T-cell (primary cell): ENCODE results near the gene AKR1B15. TPM values are rescaled to one million over a fixed set of nuclear protein-coding genes. Genes with fewer than 3 reads are reported as not detected.

Source experiments
- ATAC-seq, 4 experiments: fragments of 200-7000 bp in 3 of 4; fragments of 150-1000 bp in 1 of 4; cut with Tn5 transposase; replicated peaks in 1 of 4; 1 replicate in 3 of 4; 2 replicates in 1 of 4; pipeline ENCODE4 v1.10.0; 2021; ENCODE audit warnings: moderate library complexity in 3 of 4, mild to moderate bottlenecking in 2 of 4, moderate number of reproducible peaks in 1 of 4
- CTCF ChIA-PET, 2 donors: fragments of 300-600 bp; sonication (Branson Sonifier 250); formaldehyde crosslinking; loops; one replicate each; lab custom pipeline; 2022; ENCODE audit warnings: antibody characterized with exemption in 2 of 2; lab: Charles Lee
- POLR2A ChIA-PET, 2 donors: fragments of 300-600 bp; sonication (Branson Sonifier 250); formaldehyde crosslinking; loops; one replicate each; lab custom pipeline; 2022; ENCODE audit warnings: antibody characterized with exemption in 2 of 2; lab: Charles Lee
- DNase-seq, 35 experiments: peaks; one replicate each; pipeline versions ENCODE4 v3.0.0 to v3.0.0-alpha.2; 2013 to 2023
- H3K27ac ChIP-seq: one replicate; pipeline ENCODE4 v1.5.1; 2013; ENCODE audit warnings: low read length
- H3K27me3 ChIP-seq, 2 experiments: replicated peaks in 1 of 2; 1 replicate in 1 of 2; 2 replicates in 1 of 2; pipeline versions ENCODE4 v1.6.1 to v1.7.0; 2013; ENCODE audit warnings: low read length in 1 of 2, mixed read lengths in 1 of 2; ENCODE audit not compliant: control insufficient read depth in 2 of 2, insufficient read depth in 2 of 2; ENCODE audit errors: extremely low read depth in 1 of 2
- H3K36me3 ChIP-seq, 2 donors: 1 replicate in 1 of 2; 2 replicates in 1 of 2; pipeline versions ENCODE4 v1.6.1 to v1.7.0; 2013; ENCODE audit warnings: low read length in 1 of 2; ENCODE audit not compliant: control insufficient read depth in 2 of 2, insufficient read depth in 1 of 2; ENCODE audit errors: extremely low read depth in 1 of 2
- H3K4me1 ChIP-seq, 2 experiments: 1 replicate in 1 of 2; 2 replicates in 1 of 2; pipeline versions ENCODE4 v1.6.1 to v1.7.0; 2013; ENCODE audit warnings: low read length in 2 of 2, mixed read lengths in 1 of 2; ENCODE audit not compliant: insufficient read depth in 2 of 2, control insufficient read depth in 1 of 2; ENCODE audit errors: extremely low read depth in 1 of 2
- H3K4me3 ChIP-seq, 2 donors: 1 replicate in 1 of 2; 2 replicates in 1 of 2; pipeline versions ENCODE4 v1.5.1 to v1.7.0; 2013; ENCODE audit warnings: mild to moderate bottlenecking in 2 of 2, low read length in 1 of 2, moderate library complexity in 1 of 2; ENCODE audit not compliant: control insufficient read depth in 1 of 2; ENCODE audit errors: extremely low read depth in 1 of 2
- H3K9me3 ChIP-seq: 2 replicates; pipeline ENCODE4 v1.7.0; 2013
- H3K27ac Mint-ChIP-seq, 2 donors: one replicate each; pipeline ENCODE4 v1.8.0; 2020 to 2021; ENCODE audit warnings: mild to moderate bottlenecking in 2 of 2, mixed read lengths in 2 of 2
- H3K27me3 Mint-ChIP-seq, 2 donors: one replicate each; pipeline ENCODE4 v1.8.0; 2021 to 2022; ENCODE audit warnings: mixed read lengths in 2 of 2
- H3K36me3 Mint-ChIP-seq: one replicate; pipeline ENCODE4 v1.8.0; 2021; ENCODE audit warnings: mixed read lengths
- H3K4me1 Mint-ChIP-seq, 3 donors: one replicate each; pipeline ENCODE4 v1.8.0; 2020 to 2022; ENCODE audit warnings: mixed read lengths in 3 of 3, mild to moderate bottlenecking in 1 of 3
- H3K4me3 Mint-ChIP-seq, 3 donors: one replicate each; pipeline ENCODE4 v1.8.0; 2020 to 2022; ENCODE audit warnings: mild to moderate bottlenecking in 3 of 3, mixed read lengths in 3 of 3, moderate library complexity in 3 of 3
- H3K9me3 Mint-ChIP-seq, 3 donors: one replicate each; pipeline ENCODE4 v1.8.0; 2020 to 2022; ENCODE audit warnings: mixed read lengths in 3 of 3
- WGBS: methylation state at CpG from one replicate; pipeline ENCODE4 v1.1.5; 2013; ENCODE audit warnings: missing lambda C conversion rate; ENCODE audit not compliant: insufficient coverage; 5-methylcytosine and 5-hydroxymethylcytosine counted together
- total RNA-seq, 35 experiments: library from RNA in 6 of 35; stranded (reverse) in 6 of 35; fragments of 120-200 nt in 1 of 35; gene quantifications; one replicate each; pipeline versions ENCODE4 v1.2.1 to v1.2.4 and lab custom pipeline; 2013 to 2026

Gene AKR1B15
- not detected for total RNA-seq
- not detected for total RNA-seq (2013)
- 0 to 0.12 (median 0) reads per million in 29 experiments for total RNA-seq (lab: John Stamatoyannopoulos, UW)

DNA sequence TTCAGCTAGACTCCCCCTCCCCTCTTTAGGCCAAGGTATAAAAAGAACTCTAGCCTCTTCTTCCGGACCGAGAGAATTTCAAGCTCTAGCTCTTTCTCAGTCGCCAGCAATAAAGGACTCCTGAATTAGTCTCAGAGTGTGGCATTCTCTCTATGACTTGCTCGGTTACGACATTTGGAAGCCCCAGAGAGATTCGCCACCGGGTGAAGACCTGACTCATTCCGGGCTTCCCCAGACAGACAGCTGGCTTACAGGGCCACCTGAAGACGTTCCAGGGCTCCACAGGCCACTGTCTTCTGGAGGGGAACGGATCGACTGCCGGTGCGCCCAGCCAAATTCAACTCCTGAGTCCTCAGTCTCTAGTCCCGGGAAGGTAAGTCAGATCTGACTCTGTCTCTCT is at the start of gene AKR1B15:
Gene AKR1B15 (plus strand): TSS at position 234 of the 400 bp plus-strand sequence. CDS start 15,510 bp downstream, outside the sequence.
- Mint-ChIP-seq H3K9me3 (no peaks in the 10 kb centered on the region), H3K4me3 (no peak within 1 kb of the TSS), H3K27me3 (peaks cover 10 to 23% of the 10 kb centered on the region in 2 donors), H3K4me1 (peaks cover 0 to 5% (median 3%) of the 10 kb centered on the region in 3 donors), H3K27ac (no peak within 1 kb of the TSS), H3K36me3 (no peaks in the 10 kb centered on the region)
- Histone ChIP-seq H3K36me3 (no peaks in the 10 kb centered on the region), H3K4me1 (peaks cover 0 to 3% of the 10 kb centered on the region in 2 experiments), H3K27ac (no peak within 1 kb of the TSS), H3K4me3 (no peak within 1 kb of the TSS), H3K27me3 (peaks cover 0 to 4% of the 10 kb centered on the region in 2 experiments), H3K9me3 (no peaks in the 10 kb centered on the region)
- POLR2A ChIA-PET: no interaction called here
- ATAC-seq (no peak), DNase-seq (no peak)
- CTCF ChIA-PET: interaction anchor here (0.8 to 3.1 kb wide), 4 partner anchors 10 to 119 kb away, joined by 3 to 38 read pairs (median 8); no protein-coding TSS in a partner anchor
- 50% methylated on average over 14 of the region's 14 CpGs for WGBS

- Mint-ChIP-seq H3K4me3 (no peak overlapping the region), H3K27ac (no peak overlapping the region), H3K36me3 (no peaks in the 10 kb centered on the region), H3K9me3 (no peaks in the 10 kb centered on the region), H3K4me1 (no peaks in the 10 kb centered on the region), H3K27me3 (peaks cover 8 to 9% of the 10 kb centered on the region in 2 donors)
- Histone ChIP-seq H3K4me3 (no peak overlapping the region), H3K4me1 (no peaks in the 10 kb centered on the region), H3K27me3 (no peaks in the 10 kb centered on the region), H3K27ac (no peak overlapping the region), H3K36me3 (no peaks in the 10 kb centered on the region), H3K9me3 (no peaks in the 10 kb centered on the region)
- ChIA-PET POLR2A (interaction anchor here in 1 of 2 donors (0.6 kb wide), 1 partner anchor 1951 kb away, joined by 3 read pairs; no protein-coding TSS in a partner anchor), CTCF (interaction anchor here (0.6 to 1.0 kb wide), 2 partner anchors 20 to 947 kb away, joined by 3 to 4 read pairs; no protein-coding TSS in a partner anchor)
- ATAC-seq: no peak
- no peak for DNase-seq
- no CpG with 5 or more reads among the region's 2 CpGs for WGBS
Measured at GRCh38 chr7:134500406-134500805, 48.5 kb upstream of the AKR1B15 start.

GRCh38 chr7:134500982-134501381 is 47.9 kb upstream of the AKR1B15 start:
- 80% methylated on average over 1 of the region's 5 CpGs for WGBS
- no peak for DNase-seq
- no peak for ATAC-seq

GRCh38 chr7:134502463-134503371 is 46.2 kb upstream of the AKR1B15 start:
- WGBS: 60% methylated on average over 1 of the region's 3 CpGs
- H3K27me3 ChIP-seq: no peaks in the 10 kb centered on the region
- Mint-ChIP-seq H3K4me1 (no peaks in the 10 kb centered on the region), H3K4me3 (no peak overlapping the region), H3K9me3 (no peaks in the 10 kb centered on the region), H3K36me3 (no peaks in the 10 kb centered on the region), H3K27ac (no peak overlapping the region), H3K27me3 (peaks cover 8 to 9% of the 10 kb centered on the region in 2 donors)
- ChIA-PET CTCF (no interaction called here), POLR2A (no interaction called here)
- no peaks in the 10 kb centered on the region for H3K36me3 ChIP-seq
- no peak for DNase-seq
- H3K4me3 ChIP-seq: no peak overlapping the region
- H3K9me3 ChIP-seq: no peaks in the 10 kb centered on the region
- no peak for ATAC-seq
- H3K4me1 ChIP-seq: no peaks in the 10 kb centered on the region
- no peak overlapping the region for H3K27ac ChIP-seq

More at GRCh38 chr7:134500982-134501381, 47.9 kb upstream of the AKR1B15 start:
- Histone ChIP-seq H3K36me3 (no peaks in the 10 kb centered on the region), H3K4me3 (no peak overlapping the region), H3K27me3 (no peaks in the 10 kb centered on the region), H3K4me1 (no peaks in the 10 kb centered on the region), H3K9me3 (no peaks in the 10 kb centered on the region), H3K27ac (no peak overlapping the region)
- no peak overlapping the region for H3K27ac Mint-ChIP-seq
- H3K9me3 Mint-ChIP-seq: no peaks in the 10 kb centered on the region
- no peaks in the 10 kb centered on the region for H3K4me1 Mint-ChIP-seq
- H3K4me3 Mint-ChIP-seq: no peak overlapping the region
- CTCF ChIA-PET: interaction anchor here in 1 of 2 donors (0.9 kb wide), 1 partner anchor 15 kb away, joined by 3 read pairs; no protein-coding TSS in a partner anchor
- no peaks in the 10 kb centered on the region for H3K36me3 Mint-ChIP-seq
- POLR2A ChIA-PET: no interaction called here
- peaks cover 8 to 9% of the 10 kb centered on the region in 2 donors for H3K27me3 Mint-ChIP-seq

DNA sequence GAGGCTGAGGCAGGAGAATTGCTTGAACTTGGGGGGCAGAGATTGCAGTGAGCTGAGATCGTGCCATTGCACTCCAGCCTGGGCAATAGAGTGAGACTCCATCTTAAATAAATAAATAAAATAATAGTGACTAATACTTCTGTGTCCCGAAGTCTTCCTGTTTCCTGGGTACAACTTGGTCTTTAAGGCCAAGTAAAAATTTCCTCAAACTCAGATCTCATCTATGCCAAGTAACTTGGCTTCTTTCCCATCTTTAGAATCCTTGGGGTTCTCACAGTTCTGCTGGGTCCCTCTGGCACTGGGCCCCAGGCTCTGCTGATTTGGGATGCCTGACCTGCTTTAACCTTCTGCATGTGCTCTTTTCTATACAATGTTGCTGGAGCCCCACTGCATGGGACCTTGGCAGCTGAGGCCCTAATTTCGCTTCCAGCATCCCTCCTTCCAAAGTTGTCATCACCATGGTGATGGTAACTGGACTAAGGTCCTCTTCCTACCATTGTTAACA is 44.2 kb upstream of the AKR1B15 start:
- H3K36me3 ChIP-seq: no peaks in the 10 kb centered on the region
- H3K4me1 Mint-ChIP-seq: no peaks in the 10 kb centered on the region
- DNase-seq: no peak
- H3K4me1 ChIP-seq: no peaks in the 10 kb centered on the region
- peaks cover 0 to 4% of the 10 kb centered on the region in 2 donors for H3K27me3 Mint-ChIP-seq
- H3K27ac Mint-ChIP-seq: no peak overlapping the region
- no peaks in the 10 kb centered on the region for H3K9me3 ChIP-seq
- H3K27ac ChIP-seq: no peak overlapping the region
- no peak overlapping the region for H3K4me3 ChIP-seq
- H3K27me3 ChIP-seq: no peaks in the 10 kb centered on the region
- ChIA-PET POLR2A (interaction anchor here in 1 of 2 donors (0.6 kb wide), 1 partner anchor 942 kb away, joined by 3 read pairs; no protein-coding TSS in a partner anchor), CTCF (no interaction called here)
- no peak for ATAC-seq
- H3K9me3 Mint-ChIP-seq: no peaks in the 10 kb centered on the region
- no peak overlapping the region for H3K4me3 Mint-ChIP-seq
- no peaks in the 10 kb centered on the region for H3K36me3 Mint-ChIP-seq
- 69% methylated on average over 2 of the region's 3 CpGs for WGBS

- WGBS: 92% methylated on average over 3 of the region's 4 CpGs
- CTCF ChIA-PET: no interaction called here
Measured at GRCh38 chr7:134505856-134506255, 43.1 kb upstream of the AKR1B15 start.

More at GRCh38 chr7:134505856-134506255, 43.1 kb upstream of the AKR1B15 start:
- no peak overlapping the region for H3K4me3 ChIP-seq
- no peak overlapping the region for H3K27ac ChIP-seq
- Mint-ChIP-seq H3K9me3 (no peaks in the 10 kb centered on the region), H3K36me3 (no peaks in the 10 kb centered on the region), H3K4me1 (no peaks in the 10 kb centered on the region), H3K4me3 (no peak overlapping the region), H3K27ac (no peak overlapping the region), H3K27me3 (peaks cover 0 to 1% of the 10 kb centered on the region in 2 donors)
- no peak for ATAC-seq
- no peaks in the 10 kb centered on the region for H3K27me3 ChIP-seq
- H3K9me3 ChIP-seq: no peaks in the 10 kb centered on the region
- POLR2A ChIA-PET: no interaction called here
- no peak for DNase-seq
- H3K4me1 ChIP-seq: no peaks in the 10 kb centered on the region
- no peaks in the 10 kb centered on the region for H3K36me3 ChIP-seq
